A673 (cell line): Measurements from ENCODE around the gene IMPDH1.

Experiments
- EZH2 ChIP-seq: fragments of 200-600 bp; sonication (generic); IDR thresholded peaks from 2 replicates; pipeline ENCODE4 v1.6.1; 2017; ENCODE audit warnings: borderline replicate concordance, low read depth, mild to moderate bottlenecking, mixed read lengths, antibody characterized with exemption, low read length; ENCODE audit not compliant: poor library complexity, severe bottlenecking
- TF ChIP-seq, protein P1 (sequence below): fragments of 300-800, 200-600 bp; sonication (generic); conservative IDR thresholded peaks from 2 replicates; pipeline ENCODE4 v1.5.1; 2017; ENCODE audit warnings: low read depth, mild to moderate bottlenecking, antibody characterized with exemption, low read length, moderate library complexity, mixed read lengths

DNA sequence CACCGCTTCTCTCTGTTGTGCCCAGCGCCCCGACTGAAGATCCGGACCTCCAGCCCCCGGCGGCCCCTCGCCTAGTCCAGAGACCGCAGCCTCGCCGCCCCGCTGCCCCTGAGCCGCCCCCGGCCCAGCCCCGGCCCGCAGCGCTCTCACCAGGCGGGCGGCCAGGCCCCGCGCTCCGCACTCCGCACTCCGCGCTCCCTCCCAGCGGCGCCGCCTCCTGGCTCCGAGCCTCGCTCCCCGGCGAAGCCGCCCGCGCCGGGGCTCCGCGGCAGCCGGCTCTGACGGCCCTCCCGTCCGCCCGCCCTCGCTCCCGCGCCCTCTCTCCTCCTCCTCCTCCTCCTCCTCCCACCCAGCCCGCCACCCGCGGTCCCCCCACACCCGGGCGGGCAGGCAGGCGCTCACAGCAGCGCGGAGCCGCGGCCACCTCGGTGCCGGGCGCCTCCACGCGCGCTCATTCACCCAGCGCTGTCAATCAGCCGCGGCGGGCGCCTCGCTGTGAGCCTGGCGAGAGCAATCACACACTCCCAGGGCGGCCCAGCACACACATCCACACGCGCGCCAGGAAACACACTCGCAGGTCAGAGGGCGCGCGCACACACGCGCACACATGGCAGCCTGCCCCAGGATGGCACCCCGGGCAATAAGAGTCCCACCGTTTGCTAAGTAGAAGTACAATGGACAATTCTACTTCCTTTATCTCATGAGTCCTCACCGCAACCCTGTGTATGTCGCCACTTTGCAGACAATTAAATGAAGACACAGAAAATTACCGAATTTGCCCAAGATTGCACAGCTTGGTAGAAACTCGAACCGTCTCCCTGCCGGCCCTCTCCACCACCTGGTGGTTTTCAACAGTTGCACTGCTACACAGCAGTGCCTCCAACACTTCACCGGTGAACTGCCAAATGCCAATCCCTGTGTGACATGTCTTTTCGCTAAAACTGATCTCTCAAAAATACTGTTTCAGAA lies 48.1 kb downstream of the IMPDH1 start, which contains the start of gene PRRT4:
- TF ChIP-seq, protein P1, sequence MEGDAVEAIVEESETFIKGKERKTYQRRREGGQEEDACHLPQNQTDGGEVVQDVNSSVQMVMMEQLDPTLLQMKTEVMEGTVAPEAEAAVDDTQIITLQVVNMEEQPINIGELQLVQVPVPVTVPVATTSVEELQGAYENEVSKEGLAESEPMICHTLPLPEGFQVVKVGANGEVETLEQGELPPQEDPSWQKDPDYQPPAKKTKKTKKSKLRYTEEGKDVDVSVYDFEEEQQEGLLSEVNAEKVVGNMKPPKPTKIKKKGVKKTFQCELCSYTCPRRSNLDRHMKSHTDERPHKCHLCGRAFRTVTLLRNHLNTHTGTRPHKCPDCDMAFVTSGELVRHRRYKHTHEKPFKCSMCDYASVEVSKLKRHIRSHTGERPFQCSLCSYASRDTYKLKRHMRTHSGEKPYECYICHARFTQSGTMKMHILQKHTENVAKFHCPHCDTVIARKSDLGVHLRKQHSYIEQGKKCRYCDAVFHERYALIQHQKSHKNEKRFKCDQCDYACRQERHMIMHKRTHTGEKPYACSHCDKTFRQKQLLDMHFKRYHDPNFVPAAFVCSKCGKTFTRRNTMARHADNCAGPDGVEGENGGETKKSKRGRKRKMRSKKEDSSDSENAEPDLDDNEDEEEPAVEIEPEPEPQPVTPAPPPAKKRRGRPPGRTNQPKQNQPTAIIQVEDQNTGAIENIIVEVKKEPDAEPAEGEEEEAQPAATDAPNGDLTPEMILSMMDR = 0 out of 2 replicates have a peak, but pooled peaks have one; percentile 28
- no peak for TF ChIP-seq EZH2
